PC-9 (cell line): Measurements from ENCODE around the gene STK32B. TPM values are rescaled to one million over a fixed set of nuclear protein-coding genes. Genes with fewer than 3 reads are reported as not detected.

Source experiments
- BruUV-seq: library from RNA; stranded (reverse); fragments of 400-500 nt; replicated peaks from 2 replicates; lab custom pipeline; 2021; lab: Mats Ljungman, UMichigan
- CTCF ChIA-PET: fragments of 300-600 bp; sonication (Branson Sonifier 250); formaldehyde crosslinking; loops from one replicate; lab custom pipeline; 2022; ENCODE audit warnings: antibody characterized with exemption; lab: Charles Lee
- POLR2A ChIA-PET: fragments of 300-600 bp; sonication (Branson Sonifier 250); formaldehyde crosslinking; loops from one replicate; lab custom pipeline; 2022; ENCODE audit warnings: antibody characterized with exemption; ENCODE audit not compliant: unreplicated experiment; lab: Charles Lee
- DNase-seq, 2 experiments: peaks; one replicate each; pipeline versions ENCODE4 v3.0.0 to v3.0.0-alpha.2; 2015 to 2022; ENCODE audit warnings: mixed read lengths in 1 of 2
- H2AFZ ChIP-seq: fragments of 200-600 bp; sonication (generic); 2 replicates; pipeline ENCODE4 v1.8.1; 2017; ENCODE audit warnings: antibody characterized with exemption
- H3F3A ChIP-seq: fragments of 200-600 bp; sonication (generic); 2 replicates; pipeline ENCODE4 v1.8.1; 2017; ENCODE audit warnings: antibody characterized with exemption, mild to moderate bottlenecking, low read depth; ENCODE audit not compliant: insufficient read depth
- H3K27ac ChIP-seq: fragments of 200-600 bp; sonication (generic); 2 replicates; pipeline ENCODE4 v1.6.1; 2016; ENCODE audit warnings: mixed run types
- H3K27me3 ChIP-seq: fragments of 200-600 bp; sonication (generic); 2 replicates; pipeline ENCODE4 v1.6.1; 2016; ENCODE audit warnings: low read depth, mixed run types; ENCODE audit not compliant: insufficient read depth
- H3K36me3 ChIP-seq: fragments of 200-600 bp; sonication (generic); 2 replicates; pipeline ENCODE4 v1.6.1; 2016; ENCODE audit warnings: low read depth, mixed run types
- H3K4me1 ChIP-seq: fragments of 200-600 bp; sonication (generic); replicated peaks from 2 replicates; pipeline ENCODE4 v1.6.1; 2016; ENCODE audit warnings: mixed run types; ENCODE audit not compliant: insufficient read depth
- H3K4me2 ChIP-seq: fragments of 200-600 bp; sonication (generic); 2 replicates; pipeline ENCODE4 v1.6.1; 2017; ENCODE audit warnings: mixed run types
- H3K4me3 ChIP-seq: fragments of 200-600 bp; sonication (generic); 2 replicates; pipeline ENCODE4 v1.6.1; 2016; ENCODE audit warnings: mixed run types
- H3K79me2 ChIP-seq: fragments of 200-600 bp; sonication (generic); 2 replicates; pipeline ENCODE4 v1.6.1; 2017; ENCODE audit warnings: low read depth, mixed run types
- H3K9me2 ChIP-seq: fragments of 200-600 bp; sonication (generic); 2 replicates; pipeline ENCODE4 v1.8.1; 2017; ENCODE audit warnings: mild to moderate bottlenecking; ENCODE audit not compliant: insufficient read depth
- H3K9me3 ChIP-seq: fragments of 200-600 bp; sonication (generic); 2 replicates; pipeline ENCODE4 v1.8.1; 2016; ENCODE audit warnings: low read depth; ENCODE audit not compliant: insufficient read depth
- H4K20me1 ChIP-seq: fragments of 200-600 bp; sonication (generic); 2 replicates; pipeline ENCODE4 v1.8.1; 2017; ENCODE audit not compliant: insufficient read depth
- EZH2 ChIP-seq: fragments of 200-600 bp; sonication (generic); IDR thresholded peaks from 2 replicates; pipeline ENCODE4 v1.8.0; 2017; ENCODE audit warnings: antibody characterized with exemption, low read depth
- intact Hi-C: fragments of 100-400 bp; cut with micrococcal nuclease; formaldehyde crosslinking; loops from one replicate; pipeline ENCODE4 v1.10.0; 2022; ENCODE audit not compliant: unreplicated experiment
- total RNA-seq: library from RNA; stranded (reverse); gene quantifications from 2 replicates; pipeline ENCODE4 v1.2.3, GENCODE V29; 2021
- TF ChIP-seq, protein P1 (sequence below): fragments of 200-600 bp; sonication (generic); conservative IDR thresholded peaks from 2 replicates; pipeline ENCODE4 v1.6.1; 2017; ENCODE audit warnings: mixed run types, antibody characterized with exemption, mild to moderate bottlenecking, moderate library complexity

Gene STK32B
- total RNA-seq, 1 experiment from 2014 or later = not detected

DNA sequence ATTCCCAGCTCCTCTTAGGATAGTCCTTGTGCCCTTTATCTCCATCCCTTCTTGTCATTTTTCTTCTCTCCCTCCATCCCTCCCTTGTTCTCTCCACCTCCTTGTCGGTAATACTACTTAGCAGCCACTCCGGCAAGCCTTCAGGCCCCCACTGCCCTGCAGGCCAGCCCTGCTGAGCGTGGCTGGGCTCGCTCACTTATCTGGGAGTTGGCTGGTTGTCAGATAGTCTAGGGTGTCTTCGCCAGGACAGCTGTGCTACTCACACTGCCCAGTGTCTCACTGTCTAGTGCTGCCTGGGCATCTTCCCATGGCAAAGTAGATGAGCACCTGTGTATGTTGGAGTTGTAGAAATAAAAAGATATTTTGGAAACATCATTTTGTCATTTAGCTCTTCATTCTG lies 75.0 kb downstream of the STK32B start:
- POLR2A ChIA-PET = no interaction called here
- Histone ChIP-seq H3K36me3 (no peaks in the 10 kb centered on the region), H3K9me3 (no peaks in the 10 kb centered on the region)

DNA sequence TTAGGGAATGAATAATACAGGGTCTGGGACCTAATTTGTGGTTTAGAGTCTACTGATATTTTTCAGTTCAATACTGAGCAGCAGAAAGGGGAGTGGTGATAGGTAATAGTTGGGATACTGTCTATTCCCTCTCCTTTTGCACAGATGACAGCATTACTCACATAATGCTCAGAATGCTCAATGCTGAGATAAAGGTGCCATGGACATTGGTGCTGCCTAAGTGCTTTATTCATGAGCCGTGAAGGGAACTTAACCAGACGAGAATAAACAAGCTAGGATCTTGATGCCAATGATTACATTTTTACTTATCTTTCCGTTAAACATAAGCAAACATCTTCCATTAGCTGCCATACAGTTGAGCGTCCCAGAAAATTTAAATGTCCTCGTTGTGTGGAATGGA lies 75.6 kb downstream of the STK32B start:
- no peaks in the 10 kb centered on the region for H3K36me3 ChIP-seq
- no peak overlapping the region for H3K27ac ChIP-seq
- H3K9me3 ChIP-seq = no peaks in the 10 kb centered on the region
- intact Hi-C loops = no loop called here
- no peak for DNase-seq
- no peaks in the 10 kb centered on the region for H3F3A ChIP-seq
- ChIA-PET CTCF (no interaction called here), POLR2A (no interaction called here)
- no peaks in the 10 kb centered on the region for H4K20me1 ChIP-seq
- H3K79me2 ChIP-seq = no peaks in the 10 kb centered on the region
- H3K4me3 ChIP-seq = no peak overlapping the region
- no peaks in the 10 kb centered on the region for H3K9me2 ChIP-seq
- no peak overlapping the region for H3K4me2 ChIP-seq
- no peaks in the 10 kb centered on the region for H3K4me1 ChIP-seq
- no peak overlapping the region for H2AFZ ChIP-seq
- peaks cover 33% of the 10 kb centered on the region; the same call in 1 of the 2 replicates for H3K27me3 ChIP-seq
- TF ChIP-seq, protein P1, sequence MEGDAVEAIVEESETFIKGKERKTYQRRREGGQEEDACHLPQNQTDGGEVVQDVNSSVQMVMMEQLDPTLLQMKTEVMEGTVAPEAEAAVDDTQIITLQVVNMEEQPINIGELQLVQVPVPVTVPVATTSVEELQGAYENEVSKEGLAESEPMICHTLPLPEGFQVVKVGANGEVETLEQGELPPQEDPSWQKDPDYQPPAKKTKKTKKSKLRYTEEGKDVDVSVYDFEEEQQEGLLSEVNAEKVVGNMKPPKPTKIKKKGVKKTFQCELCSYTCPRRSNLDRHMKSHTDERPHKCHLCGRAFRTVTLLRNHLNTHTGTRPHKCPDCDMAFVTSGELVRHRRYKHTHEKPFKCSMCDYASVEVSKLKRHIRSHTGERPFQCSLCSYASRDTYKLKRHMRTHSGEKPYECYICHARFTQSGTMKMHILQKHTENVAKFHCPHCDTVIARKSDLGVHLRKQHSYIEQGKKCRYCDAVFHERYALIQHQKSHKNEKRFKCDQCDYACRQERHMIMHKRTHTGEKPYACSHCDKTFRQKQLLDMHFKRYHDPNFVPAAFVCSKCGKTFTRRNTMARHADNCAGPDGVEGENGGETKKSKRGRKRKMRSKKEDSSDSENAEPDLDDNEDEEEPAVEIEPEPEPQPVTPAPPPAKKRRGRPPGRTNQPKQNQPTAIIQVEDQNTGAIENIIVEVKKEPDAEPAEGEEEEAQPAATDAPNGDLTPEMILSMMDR = no peak
- no peak for TF ChIP-seq EZH2
- no TSS peak for BruUV-seq

More for the DNA sequence above, 75.0 kb downstream of the STK32B start:
- H3K4me3 ChIP-seq = no peak overlapping the region
- BruUV-seq = no TSS peak
- no peaks in the 10 kb centered on the region for H3K9me2 ChIP-seq
- no peaks in the 10 kb centered on the region for H4K20me1 ChIP-seq
- no peak overlapping the region for H3K4me2 ChIP-seq
- no peak for TF ChIP-seq EZH2
- TF ChIP-seq, protein P1 = no peak
- H3K27ac ChIP-seq = no peak overlapping the region
- no peak overlapping the region for H2AFZ ChIP-seq
- H3K79me2 ChIP-seq = no peaks in the 10 kb centered on the region
- no peaks in the 10 kb centered on the region for H3K4me1 ChIP-seq
- DNase-seq = no peak
- intact Hi-C loops = no loop called here
- CTCF ChIA-PET = interaction anchor here (0.5 kb wide), 1 partner anchor 94 kb away, joined by 12 read pairs; no protein-coding TSS in a partner anchor
- H3K27me3 ChIP-seq = peaks cover 33% of the 10 kb centered on the region; the same call in 1 of the 2 replicates
- H3F3A ChIP-seq = no peaks in the 10 kb centered on the region

GRCh38 chr4:5127556-5127955 lies 76.3 kb downstream of the STK32B start:
- Histone ChIP-seq H2AFZ (no peak overlapping the region), H3K36me3 (no peaks in the 10 kb centered on the region), H3K9me2 (no peaks in the 10 kb centered on the region), H4K20me1 (no peaks in the 10 kb centered on the region), H3K27me3 (peaks cover 33% of the 10 kb centered on the region; the same call in 1 of the 2 replicates), H3F3A (no peaks in the 10 kb centered on the region), H3K4me1 (no peaks in the 10 kb centered on the region), H3K27ac (no peak overlapping the region), H3K79me2 (no peaks in the 10 kb centered on the region), H3K4me2 (no peak overlapping the region), H3K4me3 (no peak overlapping the region), H3K9me3 (no peaks in the 10 kb centered on the region)
- no peak for DNase-seq
- intact Hi-C loops = no loop called here
- POLR2A ChIA-PET = no interaction called here
- no TSS peak for BruUV-seq
- CTCF ChIA-PET = no interaction called here
- TF ChIP-seq, protein P1 = no peak
- no peak for TF ChIP-seq EZH2
